Right lobe of liver (tissue), 6 donors: ENCODE data around the gene KRT4. TPM values are rescaled to one million over a fixed set of nuclear protein-coding genes. Genes with fewer than 3 reads are reported as not detected.

Source experiments
- ATAC-seq, 4 donors: fragments of 200-7000 bp; cut with Tn5 transposase; one replicate each; pipeline ENCODE4 v1.9.1; 2020; ENCODE audit warnings: mild to moderate bottlenecking in 4 of 4, moderate library complexity in 4 of 4
- DNase-seq, 3 donors: peaks; one replicate each; pipeline ENCODE4 v3.0.0-alpha.2; 2020
- H3K27ac ChIP-seq, 3 donors: fragments of 200-600 bp; one replicate each; pipeline ENCODE4 v1.8.0; 2022
- H3K27me3 ChIP-seq, 2 donors: fragments of 200-600 bp; one replicate each; pipeline ENCODE4 v1.8.0; 2022
- H3K36me3 ChIP-seq, 4 donors: fragments of 200-600 bp; sonication (generic) in 1 of 4; one replicate each; pipeline versions ENCODE4 v1.5.1 to v1.8.0; 2017 to 2022; ENCODE audit warnings: control low read depth in 1 of 4
- H3K4me1 ChIP-seq, 4 donors: fragments of 200-600 bp; sonication (generic) in 1 of 4; one replicate each; pipeline versions ENCODE4 v1.5.1 to v1.8.0; 2017 to 2022; ENCODE audit warnings: control low read depth in 1 of 4
- H3K4me3 ChIP-seq, 3 donors: fragments of 200-600 bp; one replicate each; pipeline ENCODE4 v1.8.0; 2022
- H3K9me3 ChIP-seq, 4 donors: fragments of 200-600 bp; sonication (generic) in 1 of 4; one replicate each; pipeline versions ENCODE4 v1.5.1 to v1.8.0; 2017 to 2022; ENCODE audit warnings: control low read depth in 1 of 4
- POLR2A ChIP-seq: fragments of 450-650 bp; IDR thresholded peaks from one replicate; pipeline ENCODE4 v1.6.1; 2017; ENCODE audit warnings: antibody characterized with exemption, mild to moderate bottlenecking
- WGBS: methylation state at CpG from one replicate; pipeline ENCODE4 v1.1.6; 2018; ENCODE audit warnings: low coverage, low lambda C conversion rate; ENCODE audit not compliant: insufficient coverage; ENCODE audit errors: missing lambda C conversion rate; 5-methylcytosine and 5-hydroxymethylcytosine counted together
- intact Hi-C, 2 donors: fragments of 100-400 bp; cut with DNase I; formaldehyde crosslinking; loops; one replicate each; pipeline versions ENCODE4 v1.11.2 to v1.14.1; 2022
- total RNA-seq, 6 experiments: library from RNA; depleted of rRNA in 2 of 6; stranded (reverse); fragments of >200 nt in 2 of 6; fragmentation: NEBNext Ultra II Directional in 3 of 6; extraction: Animal tissue kit (Norgen Biotek cat#: 25700) in 3 of 6; gene quantifications; one replicate each; pipeline versions ENCODE4 v1.1.0 to v1.2.4, GENCODE V29; 2016 to 2023
- TF ChIP-seq, protein P1 (sequence below), 4 donors: fragments of 200-600 bp in 3 of 4; fragments of 450-650 bp in 1 of 4; IDR thresholded peaks; one replicate each; pipeline versions ENCODE4 v1.5.1 to v1.8.0; 2016 to 2022; ENCODE audit warnings: antibody characterized with exemption in 4 of 4, mild to moderate bottlenecking in 2 of 4
- donor health status: DM: no; HTN: yes; CAD: no.
- donor health status: DM: no; HTN: no; CAD: no.
- donor health status: DM: no; HTN: no; CAD: no.
- donor health status: DM: no; HTN: yes; CAD: no.
- donor health status: DM: no; HTN: yes; CAD: no.

KRT4 gene
- total RNA-seq, 6 experiments from 2014 or later: not detected

- no peak overlapping the region for H3K4me3 ChIP-seq
- no peaks in the 10 kb centered on the region for H3K9me3 ChIP-seq
- no peak for DNase-seq
- no peak overlapping the region for H3K27ac ChIP-seq
- H3K4me1 ChIP-seq: no peaks in the 10 kb centered on the region
- H3K27me3 ChIP-seq: no peaks in the 10 kb centered on the region
- no peak for TF ChIP-seq POLR2A
- TF ChIP-seq, protein P1, sequence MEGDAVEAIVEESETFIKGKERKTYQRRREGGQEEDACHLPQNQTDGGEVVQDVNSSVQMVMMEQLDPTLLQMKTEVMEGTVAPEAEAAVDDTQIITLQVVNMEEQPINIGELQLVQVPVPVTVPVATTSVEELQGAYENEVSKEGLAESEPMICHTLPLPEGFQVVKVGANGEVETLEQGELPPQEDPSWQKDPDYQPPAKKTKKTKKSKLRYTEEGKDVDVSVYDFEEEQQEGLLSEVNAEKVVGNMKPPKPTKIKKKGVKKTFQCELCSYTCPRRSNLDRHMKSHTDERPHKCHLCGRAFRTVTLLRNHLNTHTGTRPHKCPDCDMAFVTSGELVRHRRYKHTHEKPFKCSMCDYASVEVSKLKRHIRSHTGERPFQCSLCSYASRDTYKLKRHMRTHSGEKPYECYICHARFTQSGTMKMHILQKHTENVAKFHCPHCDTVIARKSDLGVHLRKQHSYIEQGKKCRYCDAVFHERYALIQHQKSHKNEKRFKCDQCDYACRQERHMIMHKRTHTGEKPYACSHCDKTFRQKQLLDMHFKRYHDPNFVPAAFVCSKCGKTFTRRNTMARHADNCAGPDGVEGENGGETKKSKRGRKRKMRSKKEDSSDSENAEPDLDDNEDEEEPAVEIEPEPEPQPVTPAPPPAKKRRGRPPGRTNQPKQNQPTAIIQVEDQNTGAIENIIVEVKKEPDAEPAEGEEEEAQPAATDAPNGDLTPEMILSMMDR (IDR thresholded peaks at IDR 0.05): no peak
- H3K36me3 ChIP-seq: no peaks in the 10 kb centered on the region
- no peak for ATAC-seq
- intact Hi-C loops: no loop called here
These were observed 44.0 kb downstream of the KRT4 start for GRCh38 chr12:52769946-52770345.

DNA sequence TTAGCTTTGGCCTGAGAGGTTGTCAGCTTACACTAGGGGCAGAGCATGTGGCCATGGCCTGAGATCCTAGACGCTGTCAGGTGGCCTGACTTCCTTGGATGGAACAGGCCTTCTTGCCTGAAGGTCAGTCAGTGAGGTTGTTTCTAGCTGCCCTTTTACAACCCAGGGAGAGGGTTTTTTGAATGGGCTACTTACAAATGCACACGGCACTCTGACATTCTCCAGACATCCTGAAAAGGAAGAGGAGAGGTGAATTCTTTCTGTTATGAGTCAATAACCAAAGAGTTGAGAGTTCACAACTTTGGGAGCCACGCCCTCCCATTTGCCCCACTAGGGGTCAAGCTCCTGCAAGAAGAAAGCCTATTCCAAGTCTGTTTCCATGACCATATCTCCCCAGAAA lies 44.6 kb downstream of the KRT4 start:
- Histone ChIP-seq H3K4me3 (no peak overlapping the region), H3K9me3 (no peaks in the 10 kb centered on the region), H3K27me3 (no peaks in the 10 kb centered on the region), H3K36me3 (no peaks in the 10 kb centered on the region), H3K4me1 (no peaks in the 10 kb centered on the region), H3K27ac (no peak overlapping the region)
- TF ChIP-seq, protein P1 (IDR thresholded peaks at IDR 0.05): no peak
- no peak for TF ChIP-seq POLR2A
- no peak for ATAC-seq
- no peak for DNase-seq
- intact Hi-C loops: no loop called here
- WGBS: 25% methylated on average over 1 of the region's 3 CpGs

DNA sequence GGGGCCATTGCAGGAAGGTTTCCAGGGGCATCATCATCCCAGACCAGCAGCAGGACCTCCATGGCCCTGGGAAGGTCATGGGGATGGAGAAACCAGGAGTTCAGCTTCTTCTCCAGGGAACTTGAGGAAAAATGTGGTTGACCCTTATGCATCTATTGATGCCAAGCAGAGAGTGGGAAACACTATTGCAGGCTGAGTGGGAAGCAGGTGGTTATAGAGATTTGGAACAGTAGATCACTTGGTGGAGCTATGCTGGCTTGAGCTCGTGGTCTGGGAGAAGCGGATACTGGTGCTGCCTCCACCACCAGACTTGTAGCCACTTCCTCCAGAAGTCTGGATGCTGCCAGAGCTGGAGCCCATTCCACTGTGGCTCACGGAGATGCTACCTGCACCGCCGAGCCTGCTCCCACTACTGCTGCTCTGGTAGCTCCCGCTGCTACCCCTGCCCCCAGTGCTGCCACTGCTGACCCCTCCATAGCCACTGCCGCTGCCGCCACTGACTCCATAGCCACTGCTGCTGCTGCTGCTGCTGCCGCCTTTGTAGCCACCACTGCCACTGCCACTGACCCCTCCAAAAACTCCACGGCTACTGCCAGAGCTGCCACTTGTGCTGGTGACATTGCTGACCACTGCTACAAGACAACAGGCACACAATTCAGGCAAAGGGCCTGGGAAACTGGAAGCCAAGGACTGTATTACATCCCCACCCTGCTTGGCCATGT lies 45.3 kb downstream of the KRT4 start:
- WGBS: 58% methylated on average over 4 of the region's 10 CpGs

GRCh38 chr12:52767427-52767826 lies 46.5 kb downstream of the KRT4 start:
- no peaks in the 10 kb centered on the region for H3K9me3 ChIP-seq
- no peaks in the 10 kb centered on the region for H3K4me1 ChIP-seq
- no peak overlapping the region for H3K4me3 ChIP-seq
- no peak for TF ChIP-seq POLR2A
- TF ChIP-seq, protein P1 (IDR thresholded peaks at IDR 0.05): no peak
- DNase-seq (no peak), ATAC-seq (no peak)
- H3K27me3 ChIP-seq: no peaks in the 10 kb centered on the region
- H3K27ac ChIP-seq: no peak overlapping the region
- H3K36me3 ChIP-seq: no peaks in the 10 kb centered on the region
- intact Hi-C loops: no loop called here
- 63% methylated on average over 3 of the region's 3 CpGs for WGBS

More for the DNA sequence above, 45.3 kb downstream of the KRT4 start:
- Histone ChIP-seq H3K9me3 (no peaks in the 10 kb centered on the region), H3K27ac (no peak overlapping the region), H3K4me3 (no peak overlapping the region), H3K36me3 (no peaks in the 10 kb centered on the region), H3K27me3 (no peaks in the 10 kb centered on the region), H3K4me1 (no peaks in the 10 kb centered on the region)
- ATAC-seq (no peak), DNase-seq (no peak)
- intact Hi-C loops: no loop called here
- TF ChIP-seq, protein P1 (IDR thresholded peaks at IDR 0.05): no peak
- no peak for TF ChIP-seq POLR2A

DNA sequence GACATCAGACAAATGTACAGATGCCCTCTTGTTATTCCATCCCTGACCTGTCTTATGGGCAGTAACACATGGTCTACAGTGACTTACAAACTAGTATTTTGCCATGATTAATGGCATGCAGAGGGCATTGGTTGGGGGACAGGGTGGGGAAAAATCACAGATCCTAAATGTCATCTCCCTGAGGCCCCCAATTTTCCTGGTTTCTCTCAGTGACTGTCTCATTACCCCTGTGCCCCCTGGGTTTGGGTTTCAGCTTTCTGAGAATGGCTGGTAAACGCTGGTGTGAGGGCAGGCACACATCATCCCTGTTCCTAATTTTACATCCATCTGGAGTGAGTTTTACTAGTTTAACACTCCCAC lies 46.9 kb downstream of the KRT4 start:
- Histone ChIP-seq H3K27me3 (no peaks in the 10 kb centered on the region), H3K4me1 (no peaks in the 10 kb centered on the region), H3K9me3 (no peaks in the 10 kb centered on the region), H3K27ac (no peak overlapping the region), H3K4me3 (no peak overlapping the region), H3K36me3 (no peaks in the 10 kb centered on the region)
- 17% methylated on average over 1 of the region's 1 CpG for WGBS
- DNase-seq: no peak
- intact Hi-C loops: no loop called here
- no peak for TF ChIP-seq POLR2A
- TF ChIP-seq, protein P1 (IDR thresholded peaks at IDR 0.05): no peak
- ATAC-seq: no peak
